ENCODE measurements around the gene MS4A8. TPM values are rescaled to one million over a fixed set of nuclear protein-coding genes. Genes with fewer than 3 reads are reported as not detected.

Gene MS4A8
- total RNA-seq, 1 donor from 2014 or later, result not detected

GRCh38 chr11:60763692-60764369, 64.4 kb downstream of the MS4A8 start:
- H3K9ac ChIP-seq (ENCODE audit: low read length), result no peak overlapping the region
- peaks cover 2% of the 10 kb centered on the region for H3K27me3 ChIP-seq (ENCODE audit: insufficient read depth, low read length)
- no peak overlapping the region for H3K4me3 ChIP-seq (ENCODE audit: insufficient read depth, low read depth, low read length)
- no peak overlapping the region for H3K27ac Mint-ChIP-seq (ENCODE audit: unreplicated experiment)
- DNase-seq (ENCODE audit: low read depth) (no peak), FAIRE-seq (no peak)
- TF ChIP-seq CTCF (IDR thresholded peaks at IDR 0.05; ENCODE audit: insufficient read depth, low read depth, low read length) (no peak), EZH2 (IDR thresholded peaks at IDR 0.05; ENCODE audit: insufficient read depth, low read length) (no peak)
- H3K4me2 ChIP-seq (ENCODE audit: low read length), result no peak overlapping the region
- H3K79me2 ChIP-seq (ENCODE audit: insufficient read depth, low read length), result no peaks in the 10 kb centered on the region
- no peak overlapping the region for H3K4me3 Mint-ChIP-seq (ENCODE audit: unreplicated experiment)
- H3K9me3 ChIP-seq (ENCODE audit: insufficient read depth, low read depth, low read length), result no peaks in the 10 kb centered on the region
- peaks cover 2% of the 10 kb centered on the region for H3K4me1 Mint-ChIP-seq (ENCODE audit: low read depth, unreplicated experiment)
- no peaks in the 10 kb centered on the region for H3K36me3 Mint-ChIP-seq (ENCODE audit: low read depth, unreplicated experiment)
- H3K27me3 Mint-ChIP-seq (ENCODE audit: low read depth, unreplicated experiment), result peaks cover 5% of the 10 kb centered on the region
- H3K27ac ChIP-seq (ENCODE audit: low read depth, low read length), result no peak overlapping the region
- H3K4me1 ChIP-seq (ENCODE audit: insufficient read depth, low read length), result no peaks in the 10 kb centered on the region
- peaks cover 6% of the 10 kb centered on the region for H3K9me3 Mint-ChIP-seq (ENCODE audit: unreplicated experiment)
- no peaks in the 10 kb centered on the region for H4K20me1 ChIP-seq (ENCODE audit: insufficient read depth, low read length)
- no peak overlapping the region for H2AFZ ChIP-seq (ENCODE audit: low read depth, low read length)
- no peaks in the 10 kb centered on the region for H3K36me3 ChIP-seq (ENCODE audit: insufficient read depth, low read length)

GRCh38 chr11:60764879-60765278, 65.5 kb downstream of the MS4A8 start:
- Histone ChIP-seq H3K4me2 (ENCODE audit: low read length) (no peak overlapping the region), H3K27me3 (ENCODE audit: insufficient read depth, low read length) (peaks cover 2% of the 10 kb centered on the region), H3K36me3 (ENCODE audit: insufficient read depth, low read length) (no peaks in the 10 kb centered on the region), H3K27ac (ENCODE audit: low read depth, low read length) (no peak overlapping the region), H4K20me1 (ENCODE audit: insufficient read depth, low read length) (no peaks in the 10 kb centered on the region), H3K9ac (ENCODE audit: low read length) (no peak overlapping the region), H3K4me1 (ENCODE audit: insufficient read depth, low read length) (no peaks in the 10 kb centered on the region), H3K9me3 (ENCODE audit: insufficient read depth, low read depth, low read length) (no peaks in the 10 kb centered on the region), H2AFZ (ENCODE audit: low read depth, low read length) (no peak overlapping the region), H3K79me2 (ENCODE audit: insufficient read depth, low read length) (no peaks in the 10 kb centered on the region), H3K4me3 (ENCODE audit: insufficient read depth, low read depth, low read length) (no peak overlapping the region)
- peaks cover 2% of the 10 kb centered on the region for H3K4me1 Mint-ChIP-seq (ENCODE audit: low read depth, unreplicated experiment)
- DNase-seq (ENCODE audit: low read depth) (no peak), FAIRE-seq (no peak)
- H3K27me3 Mint-ChIP-seq (ENCODE audit: low read depth, unreplicated experiment), result peaks cover 5% of the 10 kb centered on the region
- H3K27ac Mint-ChIP-seq (ENCODE audit: unreplicated experiment), result no peak overlapping the region
- peaks cover 6% of the 10 kb centered on the region for H3K9me3 Mint-ChIP-seq (ENCODE audit: unreplicated experiment)
- no peak overlapping the region for H3K4me3 Mint-ChIP-seq (ENCODE audit: unreplicated experiment)
- TF ChIP-seq CTCF (IDR thresholded peaks at IDR 0.05; ENCODE audit: insufficient read depth, low read depth, low read length), result no peak
- TF ChIP-seq EZH2 (IDR thresholded peaks at IDR 0.05; ENCODE audit: insufficient read depth, low read length), result no peak
- no peaks in the 10 kb centered on the region for H3K36me3 Mint-ChIP-seq (ENCODE audit: low read depth, unreplicated experiment)

GRCh38 chr11:60765355-60765754, 65.9 kb downstream of the MS4A8 start:
- H3K9me3 Mint-ChIP-seq (ENCODE audit: unreplicated experiment), result peaks cover 6% of the 10 kb centered on the region
- Histone ChIP-seq H3K9ac (ENCODE audit: low read length) (no peak overlapping the region), H3K27ac (ENCODE audit: low read depth, low read length) (no peak overlapping the region), H3K4me1 (ENCODE audit: insufficient read depth, low read length) (no peaks in the 10 kb centered on the region), H3K79me2 (ENCODE audit: insufficient read depth, low read length) (no peaks in the 10 kb centered on the region), H3K4me2 (ENCODE audit: low read length) (no peak overlapping the region), H4K20me1 (ENCODE audit: insufficient read depth, low read length) (no peaks in the 10 kb centered on the region), H3K9me3 (ENCODE audit: insufficient read depth, low read depth, low read length) (no peaks in the 10 kb centered on the region), H3K27me3 (ENCODE audit: insufficient read depth, low read length) (peaks cover 2% of the 10 kb centered on the region), H3K4me3 (ENCODE audit: insufficient read depth, low read depth, low read length) (no peak overlapping the region), H3K36me3 (ENCODE audit: insufficient read depth, low read length) (no peaks in the 10 kb centered on the region), H2AFZ (ENCODE audit: low read depth, low read length) (no peak overlapping the region)
- H3K27ac Mint-ChIP-seq (ENCODE audit: unreplicated experiment), result no peak overlapping the region
- TF ChIP-seq EZH2 (IDR thresholded peaks at IDR 0.05; ENCODE audit: insufficient read depth, low read length), result no peak
- TF ChIP-seq CTCF (IDR thresholded peaks at IDR 0.05; ENCODE audit: insufficient read depth, low read depth, low read length), result no peak
- no peak for DNase-seq (ENCODE audit: low read depth)
- peaks cover 2% of the 10 kb centered on the region for H3K4me1 Mint-ChIP-seq (ENCODE audit: low read depth, unreplicated experiment)
- H3K36me3 Mint-ChIP-seq (ENCODE audit: low read depth, unreplicated experiment), result no peaks in the 10 kb centered on the region
- FAIRE-seq, result no peak
- peaks cover 5% of the 10 kb centered on the region for H3K27me3 Mint-ChIP-seq (ENCODE audit: low read depth, unreplicated experiment)
- H3K4me3 Mint-ChIP-seq (ENCODE audit: unreplicated experiment), result no peak overlapping the region

Data from astrocyte (in vitro differentiated cells and primary cell).